Stimulated activated CD4-positive, alpha-beta T cell treated with anti-CD3 and anti-CD28 coated beads, Interleukin-4, amount 100 ng/mL, for 48 hours (primary cell): ENCODE data around the gene LTF.
"Not testable (repeated sequence)": the region's sequence is repeated elsewhere in the genome, so short reads cannot be mapped to it uniquely, and the experiment has no call there.

ENCODE experiments used
- DNase-seq, 2 donors: peaks; one replicate each; pipeline ENCODE4 v3.0.0-alpha.2; 2020; ENCODE audit warnings: low read depth in 2 of 2

The LTF gene

DNA sequence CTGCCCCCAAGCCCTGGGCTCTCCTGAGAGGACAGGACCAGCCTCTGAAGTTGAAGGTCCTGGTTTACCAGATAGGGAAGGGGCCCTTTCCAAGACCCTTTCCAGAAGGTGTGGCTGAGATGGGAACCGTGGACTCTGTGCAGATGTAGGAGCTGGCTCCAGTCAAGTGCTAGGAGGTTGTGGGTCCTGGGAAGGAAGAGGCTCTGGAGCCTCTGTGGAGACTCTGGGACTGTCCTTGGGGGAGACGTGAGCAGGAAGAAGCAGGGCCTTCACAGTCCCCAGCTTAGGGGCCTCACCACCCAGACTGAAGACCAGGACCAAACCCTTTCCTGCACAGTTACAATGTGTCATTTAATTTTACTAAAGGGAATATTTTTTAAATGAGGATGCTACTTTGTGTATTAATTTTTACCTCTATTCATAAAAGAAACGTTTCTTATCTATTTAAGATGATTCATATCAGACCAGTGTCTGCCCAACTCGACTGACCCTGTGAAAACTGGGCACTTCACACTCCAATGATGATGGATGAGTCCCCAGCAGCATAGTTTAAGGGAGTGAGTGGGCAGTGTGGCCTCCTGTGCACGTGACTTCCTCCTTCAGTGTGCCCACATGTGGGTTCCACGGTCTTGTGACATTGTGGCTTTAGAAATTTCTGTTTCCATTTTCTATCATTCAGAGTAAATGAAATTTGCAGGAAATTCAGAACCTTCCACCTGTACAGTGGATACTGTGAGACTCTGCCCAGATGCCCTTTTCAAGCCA lies 68.8 kb downstream of the LTF start:
- DNase-seq = no peak

DNA sequence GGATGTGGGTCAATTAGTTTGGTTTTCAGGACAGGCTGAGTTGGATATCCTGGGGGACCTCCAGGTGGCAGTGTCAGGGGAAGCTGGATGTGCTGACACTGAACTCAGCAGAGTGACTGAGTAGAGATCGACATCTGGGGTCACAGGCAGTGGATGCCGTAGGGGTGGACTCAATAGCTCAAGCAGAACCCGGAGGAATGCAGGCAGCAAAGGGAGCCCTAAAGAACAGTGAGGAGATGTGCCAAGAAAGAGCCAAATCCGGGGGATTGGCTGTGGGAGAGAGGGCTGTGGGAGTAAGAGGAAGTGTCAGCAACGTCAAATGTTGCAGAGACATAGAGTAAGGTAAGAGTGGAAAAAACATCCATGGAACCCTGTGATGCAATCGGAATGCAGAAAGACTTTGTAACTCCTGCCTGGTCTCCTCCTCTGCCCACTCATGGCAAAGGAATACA lies 69.5 kb downstream of the LTF start:
- DNase-seq = no peak

DNA sequence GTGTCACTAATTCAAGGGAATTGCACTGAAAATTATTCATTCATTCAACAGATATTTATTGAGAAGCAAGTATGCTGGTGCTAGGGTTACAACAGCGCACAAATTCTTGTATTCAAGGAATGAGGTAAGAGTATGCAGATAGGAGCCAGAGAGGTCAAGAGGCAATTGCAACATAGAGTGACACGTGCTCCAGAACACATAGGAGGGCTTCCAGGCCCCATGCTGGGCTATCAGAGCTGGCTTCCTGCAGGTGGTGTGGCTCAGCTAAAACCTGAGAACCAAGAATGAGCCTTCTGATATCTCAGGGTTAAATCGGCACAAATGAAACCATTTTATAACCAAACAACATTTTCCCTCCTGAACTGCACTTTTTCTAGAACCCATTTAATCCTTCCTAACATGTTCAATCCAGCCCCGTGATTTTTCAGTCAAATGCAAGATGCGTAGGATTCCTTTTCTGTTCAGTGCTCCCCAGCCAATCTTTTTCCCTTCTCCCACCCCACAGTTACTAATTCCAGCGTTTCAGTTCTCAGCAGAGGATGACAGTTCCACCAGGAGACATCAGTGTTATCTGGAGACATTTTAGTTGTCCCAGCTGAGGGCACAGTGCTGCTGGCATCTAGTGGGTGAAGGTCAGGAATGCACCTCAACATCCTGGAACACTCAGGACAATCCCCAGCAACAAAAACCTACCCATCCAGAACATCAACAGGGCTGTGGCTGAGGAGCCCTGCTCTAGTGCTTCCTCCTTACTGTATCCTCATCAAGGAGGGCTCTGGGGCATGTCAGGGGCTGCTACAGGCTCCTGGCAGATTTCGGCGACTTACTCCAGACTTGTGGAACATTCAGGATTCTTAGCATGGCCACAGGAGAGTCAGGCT lies 70.9 kb downstream of the LTF start:
- no peak for DNase-seq

DNA sequence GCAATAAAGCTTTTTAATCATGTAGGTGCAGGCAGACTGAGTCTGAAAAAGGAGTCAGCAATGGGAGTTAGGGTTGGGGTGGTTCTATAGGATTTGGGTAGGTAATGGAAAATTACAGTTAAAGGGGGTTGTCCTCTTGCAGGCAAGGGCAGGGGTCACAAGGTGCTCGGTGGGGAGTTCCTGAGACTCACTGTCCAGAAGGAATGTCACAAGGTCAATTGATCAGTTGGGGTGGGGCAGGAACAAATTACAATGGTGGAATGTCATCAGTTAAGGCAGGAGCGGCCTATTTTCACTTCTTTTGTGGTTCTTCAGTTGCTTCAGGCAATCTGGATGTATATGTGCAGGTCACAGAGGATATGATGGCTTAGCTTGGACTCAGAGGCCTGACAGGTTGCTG lies 71.7 kb downstream of the LTF start:
- no peak for DNase-seq

DNA sequence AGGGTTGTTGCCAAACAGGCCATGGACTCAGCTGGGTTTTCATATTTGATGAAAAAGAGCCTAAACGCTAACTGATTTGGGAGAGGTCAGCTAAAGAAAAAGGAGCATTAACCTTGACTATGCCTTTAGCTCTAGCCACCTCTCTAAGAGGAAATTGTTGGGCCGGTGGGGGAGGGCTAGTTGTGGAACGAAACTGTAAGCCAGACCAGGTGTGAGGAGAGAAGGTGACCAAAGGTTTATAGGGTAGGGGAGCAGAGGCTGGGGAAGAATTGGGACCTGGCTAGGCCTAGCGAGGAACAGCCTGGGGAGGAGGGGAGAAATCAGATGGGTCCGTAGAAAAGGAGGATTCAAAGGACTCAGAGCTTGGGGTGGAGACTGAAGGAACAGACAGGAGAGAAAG lies 73.2 kb downstream of the LTF start:
- DNase-seq = not testable (repeated sequence)

DNA sequence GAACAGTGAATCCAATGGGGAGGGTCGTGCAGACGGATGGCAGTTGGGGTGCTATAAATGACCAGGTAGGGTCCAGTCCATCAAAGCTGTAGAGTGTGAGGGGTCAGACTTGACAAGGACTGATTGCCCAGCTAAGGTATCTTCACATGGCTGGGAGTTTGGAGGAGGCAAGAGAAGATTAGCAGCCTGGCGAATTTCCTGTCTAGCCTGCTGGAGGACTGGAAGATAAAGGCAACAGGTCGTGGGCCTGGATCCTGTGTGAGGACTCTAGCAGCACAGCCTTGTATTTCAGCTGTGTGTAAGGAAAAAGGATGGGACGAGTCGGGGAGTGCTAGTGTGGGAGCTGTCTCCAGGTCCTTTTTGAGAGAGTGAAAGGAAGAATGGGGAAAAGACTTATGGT lies 75.4 kb downstream of the LTF start:
- no peak for DNase-seq

DNA sequence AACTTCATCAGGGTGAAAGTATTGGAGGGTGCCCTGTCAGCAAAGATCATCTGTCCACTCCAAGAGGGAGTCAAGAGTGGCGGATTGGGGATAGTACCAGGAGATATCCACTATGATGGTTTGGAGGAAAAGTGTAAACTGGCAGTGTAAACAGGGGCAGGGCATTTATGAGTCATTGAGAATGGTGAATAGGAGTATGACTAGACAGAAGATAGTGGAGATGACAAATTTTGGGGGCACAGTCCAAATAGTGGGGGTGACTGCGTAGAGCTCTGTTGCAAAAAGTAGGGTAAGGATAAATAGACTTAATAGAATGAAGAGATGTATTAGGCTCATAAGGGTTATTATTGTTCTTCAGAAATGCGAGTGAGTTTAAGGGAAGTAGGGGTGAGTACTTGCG lies 75.9 kb downstream of the LTF start:
- DNase-seq = not testable (repeated sequence)

DNA sequence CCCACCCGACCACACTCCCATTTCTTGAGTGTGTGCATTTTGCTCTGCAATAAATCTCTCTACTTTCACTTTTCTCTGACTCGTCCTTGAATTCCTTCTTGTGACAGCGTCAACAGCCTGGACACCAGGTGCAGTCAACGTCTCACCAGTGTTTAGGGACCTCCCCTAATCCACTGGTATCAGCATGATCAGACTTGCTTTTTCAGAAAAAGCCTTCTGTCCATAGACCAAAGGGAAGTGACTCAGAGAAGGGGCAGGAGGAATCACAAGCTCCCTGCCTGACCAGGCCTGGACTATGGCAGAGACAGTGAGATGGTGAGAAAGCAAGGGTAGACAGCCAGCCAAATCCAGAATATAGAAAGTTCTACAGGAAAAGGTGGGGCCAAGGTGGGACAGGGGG lies 78.5 kb downstream of the LTF start:
- no peak for DNase-seq
